Activated CD8-positive, alpha-beta memory T cell treated with anti-CD3 and anti-CD28 coated beads for 4 hours (primary cell): ENCODE measurements around the gene ACTG1.

Experiments used
- DNase-seq, 2 donors: peaks; one replicate each; pipeline ENCODE4 v3.0.0-alpha.2; 2020; ENCODE audit warnings: low read depth in 2 of 2

Gene ACTG1

GRCh38 chr17:81498953-81499600 lies 13.5 kb downstream of the ACTG1 start:
- no peak for DNase-seq

DNA sequence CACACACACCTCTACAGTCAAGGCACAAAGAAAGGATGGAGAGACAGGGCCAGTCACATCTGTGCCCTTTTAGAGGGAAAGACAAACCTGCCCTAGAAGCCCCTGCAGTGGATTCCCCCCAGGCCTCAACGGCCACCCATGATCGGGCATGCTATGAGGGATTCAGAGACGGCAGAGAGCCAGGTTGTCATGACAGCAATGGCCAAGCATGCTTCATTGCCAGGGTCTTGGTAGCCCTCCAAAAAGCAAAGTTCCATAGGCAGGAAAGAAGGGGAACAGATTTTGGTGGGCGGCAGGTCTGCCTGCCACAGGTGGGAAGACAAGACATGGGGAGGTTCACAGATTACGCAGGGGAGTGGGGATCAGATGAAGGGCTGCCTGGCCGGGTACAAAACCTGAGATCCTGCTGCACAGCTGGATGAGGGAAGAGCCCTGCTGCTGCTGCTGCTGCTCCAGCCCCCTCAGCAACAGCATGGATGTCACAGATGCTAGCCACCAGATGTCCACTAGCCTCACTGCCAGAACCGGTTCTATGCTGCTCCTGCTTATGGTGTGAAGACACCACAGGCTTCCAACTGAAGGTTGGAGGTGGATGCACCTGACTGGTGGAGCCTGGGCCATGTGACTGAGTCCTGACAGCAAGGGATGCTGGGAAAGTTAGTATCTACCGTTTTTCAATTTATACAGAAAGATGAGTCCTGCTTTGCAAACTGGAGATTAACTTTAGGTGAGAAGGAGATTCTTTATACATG lies 17.8 kb downstream of the ACTG1 start:
- DNase-seq, result no peak

GRCh38 chr17:81493198-81494038 lies 19.2 kb downstream of the ACTG1 start:
- no peak for DNase-seq

- no peak for DNase-seq
Observed at GRCh38 chr17:81492706-81493105, 19.9 kb downstream of the ACTG1 start.

DNA sequence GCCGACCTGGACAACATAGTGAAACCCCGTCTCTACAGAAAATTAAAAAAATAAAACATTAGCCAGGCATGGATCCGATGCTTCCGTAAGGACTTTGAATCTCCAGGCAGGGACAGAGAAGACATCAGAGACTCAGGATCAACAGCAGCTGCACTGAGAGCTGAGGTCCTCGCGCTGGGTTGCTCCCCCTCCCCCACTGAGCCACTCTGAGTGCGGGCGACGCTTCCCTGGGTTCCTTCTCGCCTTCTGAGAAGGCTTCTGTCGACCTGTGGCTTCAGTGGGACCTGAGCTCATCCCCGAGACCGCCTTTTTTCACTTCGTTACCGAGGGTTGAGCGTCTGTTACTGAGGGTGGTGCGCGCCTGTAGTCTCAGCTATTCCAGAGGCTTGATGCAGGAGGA lies 20.4 kb downstream of the ACTG1 start:
- DNase-seq, result no peak

GRCh38 chr17:81491761-81492160 lies 20.8 kb downstream of the ACTG1 start:
- no peak for DNase-seq

DNA sequence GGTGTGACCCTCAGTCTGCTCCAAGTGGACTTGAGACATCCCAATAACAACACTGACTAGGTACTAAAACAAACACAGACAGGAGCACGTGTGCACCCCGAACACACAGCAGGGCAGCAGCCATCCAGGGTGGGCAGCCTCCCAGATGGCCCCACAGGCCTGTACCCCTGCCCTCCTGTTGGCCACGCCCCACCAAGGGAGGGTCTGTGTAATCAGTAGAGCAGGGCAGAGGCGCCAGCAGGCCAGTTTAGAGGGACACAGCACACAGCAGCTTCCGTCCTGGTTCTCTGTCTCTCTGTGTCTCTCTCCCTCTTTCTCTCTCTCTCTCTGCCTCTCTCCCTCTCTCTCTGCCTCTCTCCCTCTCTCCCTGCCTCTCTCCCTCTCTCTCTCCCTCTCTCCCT lies 21.4 kb downstream of the ACTG1 start:
- DNase-seq, result no peak

- no peak for DNase-seq
Observed at GRCh38 chr17:81489998-81490992, 22.3 kb downstream of the ACTG1 start.

DNA sequence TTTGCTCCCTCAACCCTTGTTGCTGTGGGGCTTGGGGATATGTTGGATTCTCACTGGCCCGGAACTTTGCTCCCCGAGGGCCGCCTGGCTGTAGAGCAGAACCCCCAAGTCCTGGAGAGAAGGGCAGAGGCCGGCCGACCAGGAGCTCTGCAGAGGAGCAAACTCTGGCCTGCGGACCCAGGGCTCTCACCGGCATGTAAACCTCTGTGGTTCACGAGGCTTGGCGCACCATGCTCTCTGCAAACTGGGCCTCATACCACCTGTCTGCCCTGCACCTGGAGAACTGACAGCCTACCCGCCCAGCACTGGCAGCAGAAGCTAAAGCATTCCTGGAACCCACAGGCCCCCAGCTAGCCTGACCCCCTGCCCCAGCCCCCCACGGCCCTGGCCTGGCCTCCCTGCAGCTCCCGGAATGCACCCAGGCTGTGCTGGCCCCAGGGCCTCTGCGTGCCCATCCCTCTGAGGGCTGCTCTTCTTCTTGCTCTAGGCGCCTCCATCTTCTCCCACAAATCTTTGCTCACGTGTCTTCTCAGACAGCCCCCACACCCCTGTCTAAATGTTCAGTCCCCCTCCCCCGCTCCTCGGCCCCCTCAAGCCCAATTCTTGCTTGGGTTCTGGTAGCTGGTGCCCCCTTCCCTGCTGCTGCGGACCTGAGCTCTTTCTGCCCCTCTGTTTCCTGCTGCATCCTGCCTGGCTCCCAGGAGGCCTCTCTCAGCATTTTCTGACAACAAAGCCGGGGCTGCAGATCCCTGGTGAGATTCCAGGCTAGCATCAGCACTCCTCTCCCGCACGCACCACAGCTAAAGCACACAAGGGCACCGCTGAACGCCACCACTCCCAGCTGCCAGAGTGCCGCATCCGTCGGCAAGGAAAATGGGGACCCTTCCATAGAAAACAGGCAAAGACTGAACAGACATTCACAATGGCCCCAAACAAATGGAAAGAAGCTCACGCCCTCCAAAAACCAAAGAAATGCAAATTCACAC lies 23.3 kb downstream of the ACTG1 start:
- no peak for DNase-seq

DNA sequence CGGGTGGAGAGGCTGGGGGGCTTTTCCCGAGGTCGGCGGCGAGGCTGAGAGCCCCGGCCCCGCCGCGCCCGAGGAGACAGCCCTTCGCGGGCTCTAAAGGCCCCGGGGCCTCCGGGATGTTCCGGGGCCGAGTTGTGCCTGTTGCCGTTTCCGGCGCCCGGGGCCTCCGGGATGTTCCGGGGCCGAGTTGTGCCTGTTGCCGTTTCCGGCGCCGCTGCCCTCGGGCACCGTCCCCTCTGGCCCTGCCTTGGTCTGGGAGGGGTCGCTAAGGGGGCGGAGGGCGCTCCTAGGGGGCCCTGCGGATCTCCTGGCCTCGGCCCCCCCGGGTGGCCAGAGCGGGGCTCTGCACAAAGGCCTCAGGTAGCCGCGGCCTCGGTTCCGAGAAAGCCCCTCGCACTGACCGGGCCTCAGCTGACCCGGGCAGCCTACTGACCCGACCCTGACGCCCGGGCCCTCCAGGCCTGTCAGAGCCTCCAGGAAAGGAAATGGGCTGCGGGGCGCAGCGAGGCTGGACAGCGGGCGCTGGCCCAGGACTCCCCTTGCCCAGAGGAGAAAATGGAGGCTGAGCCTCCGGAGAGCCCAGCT lies 24.2 kb downstream of the ACTG1 start:
- DNase-seq, result no peak

DNA sequence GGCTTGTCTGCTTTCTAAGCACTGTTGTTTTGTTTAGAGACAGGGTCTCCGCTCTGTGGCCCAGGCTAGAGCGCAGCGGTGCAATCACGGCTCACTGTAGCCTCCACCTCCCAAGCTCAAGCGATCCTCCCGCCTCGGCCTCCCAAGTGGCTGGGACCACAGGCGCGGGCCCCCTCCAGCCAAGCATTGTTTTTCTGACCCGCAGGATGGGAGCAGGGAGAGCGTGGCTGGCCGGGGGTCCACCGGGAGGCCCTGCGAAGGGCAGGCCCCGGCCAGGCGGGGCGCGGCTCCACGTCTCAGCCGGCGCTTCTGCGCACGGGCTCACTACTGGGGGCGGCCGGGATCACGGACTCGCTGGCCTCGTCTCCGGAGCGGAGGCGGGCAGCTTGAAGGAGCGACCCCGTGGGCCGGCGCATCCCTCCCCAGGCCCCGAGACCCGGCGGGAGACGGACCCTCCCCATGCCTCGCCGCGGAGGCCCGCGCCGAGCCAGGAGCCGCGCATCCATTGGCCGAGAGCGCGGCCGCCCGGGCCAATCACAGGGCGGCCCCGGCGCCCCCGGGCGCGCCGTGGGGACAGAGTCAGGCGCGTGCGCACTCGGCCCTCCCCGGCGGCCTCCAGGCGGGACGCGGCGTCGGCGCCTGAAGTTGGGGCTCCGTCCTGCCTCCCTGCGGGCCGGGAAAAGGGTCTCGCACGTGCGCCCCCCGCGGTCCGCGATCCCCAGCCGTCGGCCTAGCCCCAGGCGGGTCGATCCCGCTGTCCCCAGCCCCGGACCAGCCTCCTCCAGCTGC lies 24.9 kb downstream of the ACTG1 start:
- peak; percentile 57 to 62 for DNase-seq

DNA sequence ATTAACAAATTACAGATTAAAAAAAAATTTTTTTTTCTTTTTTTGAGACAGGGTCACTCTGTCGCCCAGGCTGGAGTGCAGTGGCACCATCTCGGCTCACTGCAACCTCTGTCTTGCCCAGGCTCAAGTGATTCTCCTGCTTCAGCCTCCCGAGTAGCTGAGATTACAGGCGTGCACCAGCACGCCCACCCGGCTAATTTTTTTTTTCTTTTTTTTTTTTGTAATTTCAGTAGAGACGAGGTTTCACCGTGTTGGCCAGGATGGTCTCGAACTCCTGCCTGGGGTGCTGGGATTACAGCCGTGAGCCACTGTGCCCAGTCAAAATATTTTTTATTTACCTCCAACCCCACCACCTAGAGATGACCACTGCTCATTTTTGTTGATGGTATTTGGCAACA lies 25.5 kb downstream of the ACTG1 start:
- no peak for DNase-seq

- DNase-seq, result no peak
Observed at GRCh38 chr17:81486199-81486810, 26.3 kb downstream of the ACTG1 start.

GRCh38 chr17:81484195-81484979 lies 28.2 kb downstream of the ACTG1 start:
- DNase-seq, result peak; percentile 70 to 73

- DNase-seq, result no peak
Observed at GRCh38 chr17:81483862-81484194, 28.8 kb downstream of the ACTG1 start.

- DNase-seq, result no peak
Observed at GRCh38 chr17:81483085-81483861, 29.3 kb downstream of the ACTG1 start.

DNA sequence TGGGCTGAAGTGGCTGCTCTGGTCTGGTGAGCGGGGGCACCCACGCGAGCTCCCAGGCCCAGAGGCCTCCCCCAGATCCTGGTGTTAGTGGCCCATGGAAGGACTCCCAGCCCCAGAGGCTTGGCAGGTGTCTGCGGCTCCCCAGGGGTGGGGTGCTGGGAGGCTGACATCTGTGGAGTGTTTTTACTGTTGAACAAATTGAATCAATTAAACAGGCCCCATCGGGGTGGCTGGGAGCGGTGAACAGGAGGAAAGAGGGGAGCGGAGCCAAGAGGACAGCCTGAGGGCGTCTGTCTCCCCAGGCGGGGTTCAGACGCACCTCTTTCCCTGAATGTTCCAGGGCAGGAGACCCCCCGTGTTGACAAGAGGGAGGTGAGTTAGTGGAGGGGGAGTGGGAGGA lies 29.9 kb downstream of the ACTG1 start:
- DNase-seq, result no peak
